Type B pancreatic cell (in vitro differentiated cells): Measurements from ENCODE around the gene LRP1B. TPM values are rescaled to one million over a fixed set of nuclear protein-coding genes. Genes with fewer than 3 reads are reported as not detected.

Source experiments
- DNase-seq: peaks from one replicate; pipeline ENCODE4 v3.0.0; 2021; ENCODE audit warnings: mixed read lengths; ENCODE audit not compliant: unreplicated experiment; ENCODE audit errors: extremely low spot score
- H3K27ac Mint-ChIP-seq: 2 replicates; pipeline ENCODE4 v1.8.0; 2021; ENCODE audit warnings: mild to moderate bottlenecking, mixed read lengths
- H3K27me3 Mint-ChIP-seq: 2 replicates; pipeline ENCODE4 v1.8.0; 2021; ENCODE audit warnings: mixed read lengths
- H3K36me3 Mint-ChIP-seq: 2 replicates; pipeline ENCODE4 v1.8.0; 2021; ENCODE audit warnings: mixed read lengths
- H3K4me1 Mint-ChIP-seq: one replicate; pipeline ENCODE4 v1.8.0; 2021; ENCODE audit warnings: mixed read lengths; ENCODE audit not compliant: unreplicated experiment
- H3K4me3 Mint-ChIP-seq: 2 replicates; pipeline ENCODE4 v1.8.0; 2021; ENCODE audit warnings: mild to moderate bottlenecking, mixed read lengths
- H3K9me3 Mint-ChIP-seq: 2 replicates; pipeline ENCODE4 v1.8.0; 2021; ENCODE audit warnings: mixed read lengths
- CTCF ChIP-seq: fragments of 200-600 bp; sonication (generic); conservative IDR thresholded peaks from 2 replicates; pipeline ENCODE4 v1.5.0; 2021; ENCODE audit warnings: antibody characterized with exemption, mild to moderate bottlenecking
- total RNA-seq: library from RNA; stranded (reverse); gene quantifications from 2 replicates; pipeline ENCODE4 v1.2.1, GENCODE V29; 2021; ENCODE audit warnings: low replicate concordance

LRP1B gene
- total RNA-seq, 1 donor from 2014 or later = 16.0 TPM

GRCh38 chr2:140274891-140275290 lies 1855.9 kb downstream of the LRP1B start:
- H3K36me3 Mint-ChIP-seq = no peaks in the 10 kb centered on the region
- H3K9me3 Mint-ChIP-seq = peaks cover 4% of the 10 kb centered on the region
- no peak overlapping the region for H3K4me3 Mint-ChIP-seq
- peaks cover 4% of the 10 kb centered on the region for H3K4me1 Mint-ChIP-seq
- TF ChIP-seq CTCF = no peak
- DNase-seq = no peak
- no peak overlapping the region for H3K27ac Mint-ChIP-seq
- no peaks in the 10 kb centered on the region for H3K27me3 Mint-ChIP-seq

DNA sequence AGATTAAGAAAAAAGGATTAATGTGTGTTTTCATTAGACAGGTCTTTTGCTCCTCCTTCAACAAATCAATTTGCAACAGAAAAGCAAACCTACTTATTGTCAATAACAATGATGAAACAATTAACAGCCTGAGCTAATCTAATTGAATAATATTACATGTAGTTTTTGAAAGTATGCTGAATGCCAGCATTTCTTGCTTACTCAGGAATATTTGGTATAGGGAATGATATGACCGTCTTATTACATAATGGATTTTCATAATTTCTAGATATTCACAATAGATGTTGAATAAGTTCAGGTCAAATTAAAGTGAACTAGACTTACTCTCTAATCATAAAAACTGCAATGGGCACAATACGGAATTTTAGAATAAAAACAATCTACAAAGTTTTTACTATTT lies 1856.9 kb downstream of the LRP1B start:
- DNase-seq = no peak
- no peak for TF ChIP-seq CTCF
- Mint-ChIP-seq H3K4me1 (peaks cover 4% of the 10 kb centered on the region), H3K27me3 (no peaks in the 10 kb centered on the region), H3K4me3 (no peak overlapping the region), H3K9me3 (peaks cover 4% of the 10 kb centered on the region), H3K27ac (no peak overlapping the region), H3K36me3 (no peaks in the 10 kb centered on the region)

DNA sequence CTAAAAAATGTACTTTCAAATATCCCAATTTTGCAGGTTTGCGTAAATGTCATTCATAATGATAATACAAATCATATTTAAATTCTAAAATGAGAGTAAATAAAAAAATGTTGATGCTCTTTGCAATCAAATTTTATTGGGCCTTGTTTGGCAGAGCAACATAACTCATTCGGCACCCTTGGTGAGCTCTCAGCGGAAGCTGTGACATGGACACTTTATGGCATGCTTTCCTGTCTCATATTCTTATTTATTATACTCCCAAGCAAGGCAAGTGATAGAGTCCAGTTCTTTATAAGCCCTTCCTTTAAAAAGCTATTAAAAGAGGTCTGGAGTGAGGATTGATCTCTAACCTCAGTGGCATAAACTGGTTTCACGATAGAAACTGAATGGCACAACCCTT lies 1857.4 kb downstream of the LRP1B start:
- no peak for DNase-seq
- Mint-ChIP-seq H3K4me1 (peaks cover 4% of the 10 kb centered on the region), H3K27me3 (no peaks in the 10 kb centered on the region), H3K36me3 (no peaks in the 10 kb centered on the region), H3K27ac (no peak overlapping the region), H3K9me3 (peaks cover 4% of the 10 kb centered on the region), H3K4me3 (no peak overlapping the region)
- TF ChIP-seq CTCF = no peak

DNA sequence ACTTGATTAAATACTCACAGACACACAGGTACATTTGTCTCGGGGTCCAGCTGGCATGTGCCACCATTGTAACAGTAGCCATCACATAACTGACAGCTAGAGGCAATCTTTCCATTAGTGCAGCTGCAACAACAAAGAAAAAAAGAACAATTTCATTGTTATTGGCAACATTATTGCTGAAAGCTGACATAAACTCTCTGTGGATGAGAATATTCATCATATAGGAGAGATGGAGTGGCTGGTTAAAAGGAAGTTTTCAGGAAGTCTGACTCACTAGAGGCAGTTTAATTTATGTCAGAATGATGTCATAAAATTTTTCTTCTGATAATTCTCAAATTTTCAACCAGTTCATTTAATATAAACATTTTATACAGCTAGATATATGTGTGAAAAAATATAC lies 1860.6 kb downstream of the LRP1B start:
- TF ChIP-seq CTCF = no peak
- H3K4me1 Mint-ChIP-seq = no peaks in the 10 kb centered on the region

DNA sequence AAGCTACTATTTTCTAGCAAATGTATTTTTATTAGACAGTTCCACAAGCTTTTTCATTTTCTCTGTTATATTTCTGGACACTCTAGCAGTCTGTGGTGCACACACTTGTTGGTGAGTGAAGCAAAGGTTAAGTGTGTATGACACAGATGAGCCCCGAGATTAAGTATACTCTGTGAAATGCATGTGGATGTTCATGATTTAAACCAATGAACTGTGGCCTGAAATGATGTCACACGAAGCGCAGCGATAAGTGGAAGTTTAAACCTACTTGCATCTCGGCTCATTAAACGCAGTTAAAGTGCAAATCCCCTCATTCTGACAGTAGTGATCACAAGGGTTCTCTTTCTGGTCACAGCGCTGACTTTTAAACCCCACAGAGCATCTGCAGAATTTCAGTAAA lies 1861.8 kb downstream of the LRP1B start:
- Mint-ChIP-seq H3K9me3 (no peaks in the 10 kb centered on the region), H3K36me3 (no peaks in the 10 kb centered on the region), H3K4me3 (no peak overlapping the region), H3K27ac (no peak overlapping the region), H3K4me1 (no peaks in the 10 kb centered on the region), H3K27me3 (no peaks in the 10 kb centered on the region)
- no peak for DNase-seq
- no peak for TF ChIP-seq CTCF

More for the DNA sequence above, 1860.6 kb downstream of the LRP1B start:
- Mint-ChIP-seq H3K4me3 (no peak overlapping the region), H3K36me3 (no peaks in the 10 kb centered on the region), H3K27ac (no peak overlapping the region), H3K27me3 (no peaks in the 10 kb centered on the region), H3K9me3 (no peaks in the 10 kb centered on the region)
- no peak for DNase-seq

DNA sequence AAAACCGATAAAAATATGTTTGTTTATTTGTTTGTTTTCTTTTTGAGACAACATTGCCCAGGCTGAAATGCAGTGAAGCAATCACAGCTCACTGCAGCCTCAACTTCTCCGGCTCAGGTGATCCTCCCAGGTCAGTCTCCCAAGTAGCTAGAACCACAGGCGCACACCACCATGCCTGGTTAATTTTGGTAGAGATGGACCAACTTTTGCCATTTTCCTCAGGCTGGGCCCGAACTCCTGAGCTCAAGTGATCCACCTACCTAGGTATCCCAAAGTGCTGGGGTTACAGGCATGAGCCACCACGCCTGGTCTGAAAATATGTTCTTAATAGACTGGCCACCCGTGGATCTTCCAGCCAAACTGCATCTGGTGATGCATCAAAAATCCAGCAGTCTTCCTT lies 1867.9 kb downstream of the LRP1B start:
- Mint-ChIP-seq H3K4me1 (no peaks in the 10 kb centered on the region), H3K36me3 (no peaks in the 10 kb centered on the region), H3K4me3 (no peak overlapping the region), H3K27me3 (no peaks in the 10 kb centered on the region), H3K27ac (no peak overlapping the region), H3K9me3 (no peaks in the 10 kb centered on the region)
- no peak for TF ChIP-seq CTCF
- no peak for DNase-seq
